ENCODE measurements around the gene CTNNA3. TPM values are rescaled to one million over a fixed set of nuclear protein-coding genes. Genes with fewer than 3 reads are reported as not detected.

CTNNA3 gene
- total and polyA plus RNA-seq, 2 of the 4 experiments (the other 2 are of a cell fraction): 0.19 to 0.90 TPM

DNA sequence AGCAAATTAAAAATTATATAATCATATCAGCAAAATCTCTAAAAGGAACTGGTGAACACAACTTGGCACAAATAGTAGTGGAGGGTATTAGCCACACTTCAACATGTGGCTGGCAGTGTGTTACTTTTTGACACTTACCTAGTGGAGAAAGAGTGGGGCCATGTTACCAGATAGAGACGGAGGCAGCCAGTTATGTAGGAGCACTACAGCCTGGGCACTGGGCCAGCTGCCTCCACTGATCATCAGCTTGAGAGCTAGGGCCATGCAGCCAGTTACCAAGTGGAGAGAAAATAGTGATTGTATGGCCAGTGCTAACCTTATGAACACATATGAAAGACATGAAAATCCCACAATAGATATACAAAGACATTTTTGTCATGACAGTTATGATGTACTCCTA, 243.1 kb downstream of the CTNNA3 start:
- in situ Hi-C loops (cut with MboI; ENCODE audit: low sequenced_read_pairs) (no loop called here), intact Hi-C loops (cut with micrococcal nuclease) (no loop called here), dilution Hi-C loops (cut with HindIII; ENCODE audit: low sequenced_read_pairs, unreplicated experiment) (no loop called here)
- Histone ChIP-seq H3K18ac (ENCODE audit: low read depth, low read length) (no peak overlapping the region), H4K8ac (ENCODE audit: low read depth in 2 of 2, low read length in 2 of 2) (no peak overlapping the region), H3K9me3 (ENCODE audit: control insufficient read depth, insufficient read depth, low read length) (no peaks in the 10 kb centered on the region), H2AK9ac (replicated peaks; ENCODE audit: low read depth, low read length, poor library complexity) (no peak overlapping the region), H3K56ac (ENCODE audit: extremely low read depth, insufficient read depth, low read length) (no peak overlapping the region), H2BK5ac (ENCODE audit: low read depth, low read length, poor library complexity, severe bottlenecking) (no peak overlapping the region), H3K4me2 (ENCODE audit: low read depth, low read length) (no peak overlapping the region), H2BK20ac (ENCODE audit: low read depth, low read length) (no peak overlapping the region), H3K4ac (ENCODE audit: low read depth, low read length) (no peak overlapping the region), H3K9ac (ENCODE audit: low read depth, low read length) (no peak overlapping the region), H3K27me3 (ENCODE audit: control insufficient read depth, insufficient read depth, low read length) (no peaks in the 10 kb centered on the region), H3K4me3 (ENCODE audit: insufficient read depth, low read depth, low read length) (no peak overlapping the region), H4K20me1 (ENCODE audit: insufficient read depth, low read length) (no peaks in the 10 kb centered on the region), H2AFZ (replicated peaks; ENCODE audit: low read length, poor library complexity) (no peak overlapping the region), H3K36me3 (ENCODE audit: control insufficient read depth, insufficient read depth, low read length) (no peaks in the 10 kb centered on the region), H3K9me1 (ENCODE audit: insufficient read depth, low read length) (no peaks in the 10 kb centered on the region), H3K23ac (ENCODE audit: low read depth, low read length) (no peak overlapping the region), H4K91ac (ENCODE audit: insufficient read depth, low read depth, low read length) (no peak overlapping the region), H3K27ac (ENCODE audit: insufficient read depth, low read length) (no peak overlapping the region), H2AK5ac (ENCODE audit: low read depth, low read length) (no peak overlapping the region), H2BK15ac (ENCODE audit: low read depth, low read length) (no peak overlapping the region), H4K5ac (ENCODE audit: low read depth, low read length) (no peak overlapping the region), H3K14ac (replicated peaks; ENCODE audit: low read depth, low read length) (no peak overlapping the region), H3K79me1 (ENCODE audit: low read depth in 1 of 2, low read length in 2 of 2) (no peaks in the 10 kb centered on the region), H2BK120ac (ENCODE audit: low read depth, low read length) (no peak overlapping the region), H3K4me1 (ENCODE audit: control insufficient read depth, insufficient read depth, low read length) (no peaks in the 10 kb centered on the region)
- ChIA-PET POLR2A (ENCODE audit: unreplicated experiment) (no interaction called here), CTCF (no interaction called here)
- TF ChIP-seq RFX5 (IDR thresholded peaks at IDR 0.05; ENCODE audit: low read depth, low read length): no peak
- no peak for TF ChIP-seq CHD1 (IDR thresholded peaks at IDR 0.05; ENCODE audit: low read depth, low read length)
- no peak for TF ChIP-seq MAZ (IDR thresholded peaks at IDR 0.05; ENCODE audit: borderline replicate concordance, low read depth, low read length)
- TF ChIP-seq RAD21 (IDR thresholded peaks at IDR 0.05; ENCODE audit: low read length): no peak
- no peak for TF ChIP-seq MAFK (IDR thresholded peaks at IDR 0.05; ENCODE audit: low read depth, low read length)
- TF ChIP-seq NFE2L2 (IDR thresholded peaks at IDR 0.05; ENCODE audit: low read depth, low read length): no peak
- TF ChIP-seq RCOR1 (IDR thresholded peaks at IDR 0.05; ENCODE audit: insufficient replicate concordance, low read length): no peak
- TF ChIP-seq FOS (IDR thresholded peaks at IDR 0.05; ENCODE audit: low read depth, low read length): no peak
- TF ChIP-seq SMC3 (IDR thresholded peaks at IDR 0.05; ENCODE audit: low read depth, low read length): no peak
- no peak for TF ChIP-seq MXI1 (IDR thresholded peaks at IDR 0.05; ENCODE audit: borderline replicate concordance, low read depth, low read length)
- TF ChIP-seq, protein P1, sequence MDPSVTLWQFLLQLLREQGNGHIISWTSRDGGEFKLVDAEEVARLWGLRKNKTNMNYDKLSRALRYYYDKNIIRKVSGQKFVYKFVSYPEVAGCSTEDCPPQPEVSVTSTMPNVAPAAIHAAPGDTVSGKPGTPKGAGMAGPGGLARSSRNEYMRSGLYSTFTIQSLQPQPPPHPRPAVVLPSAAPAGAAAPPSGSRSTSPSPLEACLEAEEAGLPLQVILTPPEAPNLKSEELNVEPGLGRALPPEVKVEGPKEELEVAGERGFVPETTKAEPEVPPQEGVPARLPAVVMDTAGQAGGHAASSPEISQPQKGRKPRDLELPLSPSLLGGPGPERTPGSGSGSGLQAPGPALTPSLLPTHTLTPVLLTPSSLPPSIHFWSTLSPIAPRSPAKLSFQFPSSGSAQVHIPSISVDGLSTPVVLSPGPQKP (IDR thresholded peaks at IDR 0.05; ENCODE audit: borderline replicate concordance, low read depth, low read length): no peak
- no peak for TF ChIP-seq CEBPB (IDR thresholded peaks at IDR 0.05; ENCODE audit: low read depth, low read length)
- TF ChIP-seq, protein P2, sequence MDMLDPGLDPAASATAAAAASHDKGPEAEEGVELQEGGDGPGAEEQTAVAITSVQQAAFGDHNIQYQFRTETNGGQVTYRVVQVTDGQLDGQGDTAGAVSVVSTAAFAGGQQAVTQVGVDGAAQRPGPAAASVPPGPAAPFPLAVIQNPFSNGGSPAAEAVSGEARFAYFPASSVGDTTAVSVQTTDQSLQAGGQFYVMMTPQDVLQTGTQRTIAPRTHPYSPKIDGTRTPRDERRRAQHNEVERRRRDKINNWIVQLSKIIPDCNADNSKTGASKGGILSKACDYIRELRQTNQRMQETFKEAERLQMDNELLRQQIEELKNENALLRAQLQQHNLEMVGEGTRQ (IDR thresholded peaks at IDR 0.05; ENCODE audit: low read depth, low read length): no peak
- no peak for TF ChIP-seq POLR2A (IDR thresholded peaks at IDR 0.05; ENCODE audit: low read depth, low read length)
- no peak for TF ChIP-seq BHLHE40 (IDR thresholded peaks at IDR 0.05; ENCODE audit: low read depth, low read length)
- TF ChIP-seq, protein P3, sequence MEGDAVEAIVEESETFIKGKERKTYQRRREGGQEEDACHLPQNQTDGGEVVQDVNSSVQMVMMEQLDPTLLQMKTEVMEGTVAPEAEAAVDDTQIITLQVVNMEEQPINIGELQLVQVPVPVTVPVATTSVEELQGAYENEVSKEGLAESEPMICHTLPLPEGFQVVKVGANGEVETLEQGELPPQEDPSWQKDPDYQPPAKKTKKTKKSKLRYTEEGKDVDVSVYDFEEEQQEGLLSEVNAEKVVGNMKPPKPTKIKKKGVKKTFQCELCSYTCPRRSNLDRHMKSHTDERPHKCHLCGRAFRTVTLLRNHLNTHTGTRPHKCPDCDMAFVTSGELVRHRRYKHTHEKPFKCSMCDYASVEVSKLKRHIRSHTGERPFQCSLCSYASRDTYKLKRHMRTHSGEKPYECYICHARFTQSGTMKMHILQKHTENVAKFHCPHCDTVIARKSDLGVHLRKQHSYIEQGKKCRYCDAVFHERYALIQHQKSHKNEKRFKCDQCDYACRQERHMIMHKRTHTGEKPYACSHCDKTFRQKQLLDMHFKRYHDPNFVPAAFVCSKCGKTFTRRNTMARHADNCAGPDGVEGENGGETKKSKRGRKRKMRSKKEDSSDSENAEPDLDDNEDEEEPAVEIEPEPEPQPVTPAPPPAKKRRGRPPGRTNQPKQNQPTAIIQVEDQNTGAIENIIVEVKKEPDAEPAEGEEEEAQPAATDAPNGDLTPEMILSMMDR (conservative IDR thresholded peaks at IDR 0.05; ENCODE audit: low read depth, low read length): no peak
- DNase-seq (no peak), ATAC-seq (ENCODE audit: low read depth) (no peak)
- WGBS, 2 experiments (ENCODE audit: extremely low coverage in 2 of 2, insufficient read length in 1 of 2): 20% methylated on average over 1 of the region's 1 CpG; no CpG with 5 or more reads in 1 of the 2 experiments
- BruUV-seq (replicated peaks): no TSS peak
